H9 (cell line): ENCODE measurements around the gene UBE3A. TPM values are rescaled to one million over a fixed set of nuclear protein-coding genes. Genes with fewer than 3 reads are reported as not detected.

Experiments
- DNase-seq: peaks from one replicate; pipeline ENCODE4 v3.0.0-alpha.2; 2017
- H2AFZ ChIP-seq: one replicate; pipeline ENCODE4 v1.6.1; 2013; ENCODE audit warnings: mild to moderate bottlenecking, low read length, control low read depth, moderate library complexity
- H2AK5ac ChIP-seq: 2 replicates; pipeline ENCODE4 v1.6.1; 2013; ENCODE audit warnings: low read length, control low read depth, mixed read lengths; ENCODE audit not compliant: insufficient read length
- H2BK120ac ChIP-seq: one replicate; pipeline ENCODE4 v1.6.1; 2013; ENCODE audit warnings: low read depth, mild to moderate bottlenecking, low read length, control low read depth, inconsistent platforms; ENCODE audit not compliant: poor library complexity, severe bottlenecking
- H2BK12ac ChIP-seq: 2 replicates; pipeline ENCODE4 v1.6.1; 2013; ENCODE audit warnings: low read length, control low read depth, mixed read lengths, low read depth; ENCODE audit not compliant: insufficient read length
- H2BK15ac ChIP-seq: 2 replicates; pipeline ENCODE4 v1.6.1; 2013; ENCODE audit warnings: low read depth, low read length, control low read depth
- H2BK20ac ChIP-seq: one replicate; pipeline ENCODE4 v1.6.1; 2013; ENCODE audit warnings: low read depth, mild to moderate bottlenecking, low read length, control low read depth, inconsistent platforms; ENCODE audit not compliant: poor library complexity, severe bottlenecking
- H2BK5ac ChIP-seq: 2 replicates; pipeline ENCODE4 v1.6.1; 2013; ENCODE audit warnings: low read length, control low read depth, mixed read lengths; ENCODE audit not compliant: insufficient read length
- H3K14ac ChIP-seq: 2 replicates; pipeline ENCODE4 v1.6.1; 2013; ENCODE audit warnings: low read length, control low read depth; ENCODE audit not compliant: insufficient read depth
- H3K18ac ChIP-seq: 2 replicates; pipeline ENCODE4 v1.6.1; 2013; ENCODE audit warnings: low read depth, mild to moderate bottlenecking, mixed read lengths, low read length, control low read depth; ENCODE audit not compliant: insufficient read length
- H3K23ac ChIP-seq: 2 replicates; pipeline ENCODE4 v1.6.1; 2013; ENCODE audit warnings: low read length, control low read depth, mixed read lengths, low read depth; ENCODE audit not compliant: insufficient read length
- H3K23me2 ChIP-seq: 2 replicates; pipeline ENCODE4 v1.6.1; 2013; ENCODE audit warnings: low read depth, mild to moderate bottlenecking, mixed read lengths, low read length, control low read depth; ENCODE audit not compliant: insufficient read length, poor library complexity, severe bottlenecking
- H3K27ac ChIP-seq: 2 replicates; pipeline ENCODE4 v1.5.1; 2013; ENCODE audit warnings: low read length, control low read depth, mixed read lengths, low read depth; ENCODE audit not compliant: insufficient read length
- H3K27me3 ChIP-seq: 2 replicates; pipeline ENCODE4 v1.6.1; 2013; ENCODE audit warnings: low read length, control low read depth, inconsistent platforms; ENCODE audit not compliant: insufficient read depth
- H3K4ac ChIP-seq: 2 replicates; pipeline ENCODE4 v1.6.1; 2013; ENCODE audit warnings: low read depth, mild to moderate bottlenecking, control low read depth, inconsistent platforms, low read length, moderate library complexity
- H3K4me1 ChIP-seq: 2 replicates; pipeline ENCODE4 v1.6.1; 2013; ENCODE audit warnings: low read length, control low read depth, inconsistent platforms; ENCODE audit not compliant: insufficient read depth
- H3K4me2 ChIP-seq: 2 replicates; pipeline ENCODE4 v1.6.1; 2013; ENCODE audit warnings: low read length, control low read depth, mixed read lengths; ENCODE audit not compliant: insufficient read length, insufficient read depth
- H3K56ac ChIP-seq: 2 replicates; pipeline ENCODE4 v1.6.1; 2013; ENCODE audit warnings: low read depth, mild to moderate bottlenecking, mixed read lengths, low read length, control low read depth; ENCODE audit not compliant: insufficient read length
- H3K79me1 ChIP-seq: 2 replicates; pipeline ENCODE4 v1.6.1; 2013; ENCODE audit warnings: low read depth, mild to moderate bottlenecking, moderate library complexity, low read length, control low read depth, inconsistent platforms; ENCODE audit not compliant: insufficient read depth, poor library complexity, severe bottlenecking
- H3K79me2 ChIP-seq: 2 replicates; pipeline ENCODE4 v1.6.1; 2013; ENCODE audit warnings: low read length, control low read depth, inconsistent platforms; ENCODE audit not compliant: insufficient read depth
- H3K9ac ChIP-seq: 2 replicates; pipeline ENCODE4 v1.6.1; 2013; ENCODE audit warnings: low read length, control low read depth, mixed read lengths; ENCODE audit not compliant: insufficient read length; ENCODE audit errors: extremely low read depth
- H3K9me3 ChIP-seq: one replicate; pipeline ENCODE4 v1.6.1; 2013; ENCODE audit warnings: low read depth, low read length, inconsistent platforms; ENCODE audit not compliant: control insufficient read depth
- H3T11ph ChIP-seq: one replicate; pipeline ENCODE4 v1.6.1; 2013; ENCODE audit warnings: mild to moderate bottlenecking, low read length, control low read depth, inconsistent platforms
- H4K20me1 ChIP-seq: one replicate; pipeline ENCODE4 v1.6.1; 2013; ENCODE audit not compliant: control insufficient read depth, insufficient read length, insufficient read depth
- H4K5ac ChIP-seq: 2 replicates; pipeline ENCODE4 v1.6.1; 2013; ENCODE audit warnings: low read depth, mild to moderate bottlenecking, mixed read lengths, low read length, control low read depth; ENCODE audit not compliant: insufficient read length
- H4K8ac ChIP-seq: replicated peaks from 2 replicates; pipeline ENCODE4 v1.6.1; 2013; ENCODE audit warnings: low read length, control low read depth, mixed read lengths, low read depth; ENCODE audit not compliant: insufficient read length
- H4K91ac ChIP-seq: 2 replicates; pipeline ENCODE4 v1.6.1; 2013; ENCODE audit warnings: low read depth, mild to moderate bottlenecking, moderate library complexity, mixed read lengths, low read length, control low read depth; ENCODE audit not compliant: insufficient read length
- H3K27ac Mint-ChIP-seq, 3 experiments: 2 replicates in 2 of 3; 3 replicates in 1 of 3; pipeline ENCODE4 v1.8.0; 2020 to 2021; ENCODE audit warnings: mixed read lengths in 3 of 3, mild to moderate bottlenecking in 1 of 3, moderate library complexity in 1 of 3
- H3K27me3 Mint-ChIP-seq: 2 replicates; pipeline ENCODE4 v1.8.0; 2021; ENCODE audit warnings: low read depth, mild to moderate bottlenecking, moderate library complexity, mixed read lengths
- H3K36me3 Mint-ChIP-seq, 3 experiments: 2 replicates in 2 of 3; 3 replicates in 1 of 3; pipeline ENCODE4 v1.8.0; 2020 to 2021; ENCODE audit warnings: low read depth in 3 of 3, mixed read lengths in 3 of 3; ENCODE audit not compliant: insufficient read depth in 1 of 3
- H3K4me1 Mint-ChIP-seq, 2 experiments: 2 replicates each; pipeline ENCODE4 v1.8.0; 2020; ENCODE audit warnings: mixed read lengths in 2 of 2
- H3K4me3 Mint-ChIP-seq, 2 experiments: 2 replicates in 1 of 2; 3 replicates in 1 of 2; pipeline ENCODE4 v1.8.0; 2020 to 2021; ENCODE audit warnings: mild to moderate bottlenecking in 2 of 2, mixed read lengths in 2 of 2, moderate library complexity in 1 of 2
- H3K9me3 Mint-ChIP-seq, 2 experiments: 2 replicates in 1 of 2; 3 replicates in 1 of 2; pipeline ENCODE4 v1.8.0; 2020; ENCODE audit warnings: mild to moderate bottlenecking in 2 of 2, mixed read lengths in 2 of 2, moderate library complexity in 1 of 2
- CTCF ChIP-seq: fragments of 200-600 bp; sonication (generic); conservative IDR thresholded peaks from 3 replicates; pipeline ENCODE4 v1.8.0; 2021; ENCODE audit warnings: antibody characterized with exemption, mild to moderate bottlenecking
- WGBS: extraction: QIAGEN DNeasy Blood & Tissue Kit; methylation state at CpG from one replicate; pipeline ENCODE4 v1.1.7; 2013; ENCODE audit warnings: missing lambda C conversion rate, low lambda C conversion rate, mixed read lengths; ENCODE audit not compliant: insufficient read length; ENCODE audit errors: extremely low coverage; 5-methylcytosine and 5-hydroxymethylcytosine counted together
- total RNA-seq: library from RNA; stranded (reverse); gene quantifications from 2 replicates; pipeline ENCODE4 v1.2.1, GENCODE V29; 2021

Gene UBE3A
- total RNA-seq, 1 experiment from 2014 or later = 108 TPM

GRCh38 chr15:25455226-25455625 lies 16.4 kb upstream of the UBE3A start:
- no peaks in the 10 kb centered on the region for H3K79me2 ChIP-seq
- no peak overlapping the region for H2BK15ac ChIP-seq
- no peak overlapping the region for H2AFZ ChIP-seq
- H2AK5ac ChIP-seq = no peak overlapping the region
- no peaks in the 10 kb centered on the region for H3K27me3 ChIP-seq
- H4K8ac ChIP-seq = no peak overlapping the region
- H3K79me1 ChIP-seq = no peaks in the 10 kb centered on the region
- H3K27me3 Mint-ChIP-seq = no peaks in the 10 kb centered on the region
- no peak overlapping the region for H3T11ph ChIP-seq
- H2BK5ac ChIP-seq = no peak overlapping the region
- H3K9me3 Mint-ChIP-seq = peaks cover 23 to 34% of the 10 kb centered on the region in 2 experiments
- H3K56ac ChIP-seq = no peak overlapping the region
- no CpG with 5 or more reads among the region's 3 CpGs for WGBS
- no peak overlapping the region for H2BK20ac ChIP-seq
- no peak overlapping the region for H3K27ac Mint-ChIP-seq
- TF ChIP-seq CTCF = no peak
- no peak overlapping the region for H3K14ac ChIP-seq
- H3K23ac ChIP-seq = no peak overlapping the region
- no peaks in the 10 kb centered on the region for H3K4me1 ChIP-seq
- no peak overlapping the region for H2BK120ac ChIP-seq
- H3K4me1 Mint-ChIP-seq = 0 out of 4 replicates have a peak, but pooled peaks cover 0 to 4% of the 10 kb centered on the region in 2 experiments
- no peak overlapping the region for H4K5ac ChIP-seq
- no peak overlapping the region for H3K27ac ChIP-seq
- no peaks in the 10 kb centered on the region for H4K20me1 ChIP-seq
- no peak overlapping the region for H3K9ac ChIP-seq
- no peak overlapping the region for H2BK12ac ChIP-seq
- DNase-seq = no peak
- H3K9me3 ChIP-seq = no peaks in the 10 kb centered on the region
- no peak overlapping the region for H3K18ac ChIP-seq
- H3K4me2 ChIP-seq = no peak overlapping the region
- H3K4ac ChIP-seq = no peak overlapping the region
- H3K36me3 Mint-ChIP-seq = peaks cover 0 to 6% (median 6%) of the 10 kb centered on the region in 3 experiments; a peak in 2 of 7 replicates
- H3K4me3 Mint-ChIP-seq = no peak overlapping the region
- no peak overlapping the region for H4K91ac ChIP-seq
- no peaks in the 10 kb centered on the region for H3K23me2 ChIP-seq
